Neural progenitor cell (in vitro differentiated cells): ENCODE data around the gene NFATC4. TPM values are rescaled to one million over a fixed set of nuclear protein-coding genes. Genes with fewer than 3 reads are reported as not detected.

Source experiments
- DNase-seq: peaks from one replicate; pipeline ENCODE4 v3.0.0-alpha.2; 2016; ENCODE audit warnings: low spot score
- H2AFZ ChIP-seq: fragments of 200-600 bp; sonication (generic); replicated peaks from 2 replicates; pipeline ENCODE4 v1.6.1; 2016; ENCODE audit warnings: antibody characterized with exemption
- H3F3A ChIP-seq: fragments of 200-600 bp; sonication (generic); 2 replicates; pipeline ENCODE4 v1.6.1; 2016; ENCODE audit warnings: antibody characterized with exemption, low read depth
- H3K27ac ChIP-seq: fragments of 200-600 bp; sonication (generic); 2 replicates; pipeline ENCODE4 v1.5.1; 2016; ENCODE audit warnings: mild to moderate bottlenecking
- H3K27me3 ChIP-seq: fragments of 200-600 bp; sonication (generic); 2 replicates; pipeline ENCODE4 v1.6.1; 2016; ENCODE audit warnings: mild to moderate bottlenecking, moderate library complexity
- H3K36me3 ChIP-seq: fragments of 200-600 bp; sonication (generic); 2 replicates; pipeline ENCODE4 v1.5.1; 2016
- H3K4me1 ChIP-seq: fragments of 200-600 bp; sonication (generic); 2 replicates; pipeline ENCODE4 v1.6.1; 2016; ENCODE audit warnings: mixed run types
- H3K4me2 ChIP-seq: fragments of 200-600 bp; sonication (generic); 2 replicates; pipeline ENCODE4 v1.6.1; 2016
- H3K4me3 ChIP-seq: fragments of 200-600 bp; sonication (generic); 2 replicates; pipeline ENCODE4 v1.5.1; 2016
- H3K79me2 ChIP-seq: fragments of 200-600 bp; sonication (generic); 2 replicates; pipeline ENCODE4 v1.6.1; 2016; ENCODE audit warnings: low read depth
- H3K9ac ChIP-seq: fragments of 200-600 bp; sonication (generic); 2 replicates; pipeline ENCODE4 v1.6.1; 2016
- H3K9me3 ChIP-seq: fragments of 200-600 bp; sonication (generic); 2 replicates; pipeline ENCODE4 v1.5.1; 2016; ENCODE audit warnings: low read depth
- H4K20me1 ChIP-seq: fragments of 200-600 bp; sonication (generic); 2 replicates; pipeline ENCODE4 v1.6.1; 2016; ENCODE audit warnings: low read depth
- H3K27ac Mint-ChIP-seq: 3 replicates; pipeline ENCODE4 v1.8.0; 2021; ENCODE audit warnings: mixed read lengths
- H3K27me3 Mint-ChIP-seq: 2 replicates; pipeline ENCODE4 v1.8.0; 2022; ENCODE audit warnings: low read depth, mild to moderate bottlenecking, inconsistent platforms, moderate library complexity, mixed read lengths; ENCODE audit not compliant: insufficient read depth
- H3K36me3 Mint-ChIP-seq: 3 replicates; pipeline ENCODE4 v1.8.0; 2021; ENCODE audit warnings: mixed read lengths
- H3K4me1 Mint-ChIP-seq: 3 replicates; pipeline ENCODE4 v1.8.0; 2021; ENCODE audit warnings: mixed read lengths
- H3K4me3 Mint-ChIP-seq: 3 replicates; pipeline ENCODE4 v1.8.0; 2021; ENCODE audit warnings: mild to moderate bottlenecking, moderate library complexity, mixed read lengths
- H3K9me3 Mint-ChIP-seq: 3 replicates; pipeline ENCODE4 v1.8.0; 2020; ENCODE audit warnings: mixed read lengths
- CTCF ChIP-seq: fragments of 200-600 bp; sonication (generic); IDR thresholded peaks from 2 replicates; pipeline ENCODE4 v1.5.1; 2017; ENCODE audit warnings: antibody characterized with exemption, mild to moderate bottlenecking
- EZH2 ChIP-seq: fragments of 200-600 bp; sonication (generic); IDR thresholded peaks from 2 replicates; pipeline ENCODE4 v1.6.1; 2017; ENCODE audit warnings: antibody characterized with exemption, mild to moderate bottlenecking, moderate library complexity
- EZH2phosphoT487 ChIP-seq: fragments of 200-600 bp; sonication (generic); IDR thresholded peaks from 2 replicates; pipeline ENCODE4 v1.6.1; 2017; ENCODE audit warnings: antibody characterized with exemption
- total RNA-seq: library from RNA; depleted of rRNA; stranded (reverse); fragments of >200 nt; gene quantifications from 2 replicates; pipeline ENCODE4 v1.2.3, GENCODE V29; 2015; ENCODE audit warnings: low replicate concordance

NFATC4 gene
- total RNA-seq, 1 donor from 2014 or later = 38.2 TPM

- H2AFZ ChIP-seq = no peak overlapping the region
- Mint-ChIP-seq H3K27ac (peak overlapping the region; percentile 38), H3K9me3 (no peaks in the 10 kb centered on the region), H3K36me3 (no peaks in the 10 kb centered on the region), H3K4me3 (no peak overlapping the region), H3K4me1 (no peaks in the 10 kb centered on the region), H3K27me3 (peaks cover 5% of the 10 kb centered on the region)
- no peak for DNase-seq
- no peaks in the 10 kb centered on the region for H3F3A ChIP-seq
- H3K4me1 ChIP-seq = no peaks in the 10 kb centered on the region
- peaks cover 43% of the 10 kb centered on the region for H3K27me3 ChIP-seq
- H4K20me1 ChIP-seq = peaks cover 4% of the 10 kb centered on the region
- no peaks in the 10 kb centered on the region for H3K79me2 ChIP-seq
- H3K4me3 ChIP-seq = no peak overlapping the region
- H3K9me3 ChIP-seq = no peaks in the 10 kb centered on the region
- H3K27ac ChIP-seq = no peak overlapping the region
- H3K4me2 ChIP-seq = no peak overlapping the region
- no peak for TF ChIP-seq EZH2phosphoT487
- TF ChIP-seq CTCF = no peak
- TF ChIP-seq EZH2 = no peak
- H3K9ac ChIP-seq = no peak overlapping the region
- no peaks in the 10 kb centered on the region for H3K36me3 ChIP-seq
Observed at GRCh38 chr14:24418492-24418873, 50.5 kb downstream of the NFATC4 start.

- H3K27ac ChIP-seq = no peak overlapping the region
- Mint-ChIP-seq H3K27me3 (peaks cover 2% of the 10 kb centered on the region), H3K4me3 (no peak overlapping the region), H3K36me3 (no peaks in the 10 kb centered on the region), H3K9me3 (no peaks in the 10 kb centered on the region), H3K4me1 (no peaks in the 10 kb centered on the region), H3K27ac (no peak overlapping the region)
- no peak overlapping the region for H3K4me3 ChIP-seq
- peaks cover 4% of the 10 kb centered on the region for H4K20me1 ChIP-seq
- no peaks in the 10 kb centered on the region for H3K36me3 ChIP-seq
- no peaks in the 10 kb centered on the region for H3K79me2 ChIP-seq
- H3K27me3 ChIP-seq = peaks cover 68% of the 10 kb centered on the region
- H3K4me1 ChIP-seq = no peaks in the 10 kb centered on the region
- TF ChIP-seq EZH2phosphoT487 (no peak), EZH2 (no peak), CTCF (no peak)
- H3K4me2 ChIP-seq = no peak overlapping the region
- no peak for DNase-seq
- no peaks in the 10 kb centered on the region for H3F3A ChIP-seq
- H3K9ac ChIP-seq = no peak overlapping the region
- H3K9me3 ChIP-seq = no peaks in the 10 kb centered on the region
- H2AFZ ChIP-seq = no peak overlapping the region
Observed at GRCh38 chr14:24422261-24422660, 54.3 kb downstream of the NFATC4 start.

- DNase-seq = no peak
- Mint-ChIP-seq H3K27ac (no peak overlapping the region), H3K4me3 (no peak overlapping the region), H3K36me3 (no peaks in the 10 kb centered on the region), H3K4me1 (no peaks in the 10 kb centered on the region), H3K27me3 (peaks cover 2% of the 10 kb centered on the region), H3K9me3 (no peaks in the 10 kb centered on the region)
- H2AFZ ChIP-seq = no peak overlapping the region
- no peaks in the 10 kb centered on the region for H3K9me3 ChIP-seq
- H3K9ac ChIP-seq = no peak overlapping the region
- peaks cover 72% of the 10 kb centered on the region for H3K27me3 ChIP-seq
- TF ChIP-seq EZH2 (no peak), CTCF (no peak), EZH2phosphoT487 (no peak)
- H3F3A ChIP-seq = no peaks in the 10 kb centered on the region
- no peaks in the 10 kb centered on the region for H3K36me3 ChIP-seq
- no peak overlapping the region for H3K4me2 ChIP-seq
- H3K27ac ChIP-seq = no peak overlapping the region
- H3K4me3 ChIP-seq = no peak overlapping the region
- H3K4me1 ChIP-seq = no peaks in the 10 kb centered on the region
- peaks cover under 1% of the 10 kb centered on the region for H4K20me1 ChIP-seq
- no peaks in the 10 kb centered on the region for H3K79me2 ChIP-seq
Observed at GRCh38 chr14:24422694-24423601, 55.0 kb downstream of the NFATC4 start.
